ENCODE results near the gene ELOVL6. TPM values are rescaled to one million over a fixed set of nuclear protein-coding genes. Genes with fewer than 3 reads are reported as not detected.

ELOVL6 gene
- total and polyA plus RNA-seq, 9 of the 15 experiments (the other 6 are each of a cell fraction or from before 2014, with no cell fraction given) = 18.3 to 82.6 (median 46.0) TPM

GRCh38 chr4:110055158-110055768 is 143.2 kb downstream of the ELOVL6 start:
- no peak for FAIRE-seq
- ATAC-seq = peak; percentile 63; the same call in 2 of the 3 replicates
- H4K20me1 ChIP-seq (replicated peaks; ENCODE audit: control insufficient read depth, insufficient read depth, low read length) = no peaks in the 10 kb centered on the region
- POLR2A ChIA-PET = interaction anchor here (0.6 kb wide), 1 partner anchor 128 kb away, joined by 3 read pairs; no protein-coding TSS in a partner anchor
- no peak overlapping the region for H3K4me2 ChIP-seq (ENCODE audit: insufficient read depth, low read length)
- peaks cover 56% of the 10 kb centered on the region for H3K36me3 ChIP-seq (ENCODE audit: control insufficient read depth, insufficient read depth, low read length)
- in situ Hi-C loops (cut with MboI) (no loop called here), intact Hi-C loops (cut with micrococcal nuclease) (no loop called here)
- H3K9me3 ChIP-seq (replicated peaks; ENCODE audit: control insufficient read depth, insufficient read depth, low read depth, low read length) = no peaks in the 10 kb centered on the region
- H3K4me3 ChIP-seq = no peak overlapping the region
- no peaks in the 10 kb centered on the region for H3K79me2 ChIP-seq (ENCODE audit: control insufficient read depth, insufficient read depth, low read length)
- H3K4me1 ChIP-seq (replicated peaks in 1 of 2; ENCODE audit: control insufficient read depth in 2 of 2, insufficient read depth in 2 of 2, low read length in 2 of 2) = no peaks in the 10 kb centered on the region
- H3K27ac ChIP-seq (ENCODE audit: extremely low read depth, low read depth, low read length) = no peak overlapping the region
- no peak overlapping the region for H2AFZ ChIP-seq (ENCODE audit: low read depth, low read length)
- H3K27me3 ChIP-seq (ENCODE audit: control insufficient read depth in 2 of 2, insufficient read depth in 2 of 2, low read length in 2 of 2) = no peaks in the 10 kb centered on the region
- no TSS peak for BruUV-seq (replicated peaks)
- no peak overlapping the region for H3K9ac ChIP-seq (ENCODE audit: insufficient read depth in 1 of 2, low read depth in 2 of 2, low read length in 2 of 2)
- CTCF ChIA-PET (ENCODE audit: low intra/inter-chr PET ratio) = no interaction called here
- DNase-seq (ENCODE audit: extremely low read depth in 1 of 4, low spot score in 3 of 4) = no peak
- 79% methylated on average over 3 of the region's 3 CpGs for WGBS (ENCODE audit: insufficient coverage, low coverage, missing lambda C conversion rate)
- H3K9me1 ChIP-seq (ENCODE audit: control insufficient read depth, insufficient read depth, low read length) = no peaks in the 10 kb centered on the region
- TF ChIP-seq ZNF655 (CRISPR knock-in tag; IDR thresholded peaks at IDR 0.05) = no peak
- no peak for TF ChIP-seq ZNF175 (CRISPR knock-in tag; IDR thresholded peaks at IDR 0.05; ENCODE audit: low read depth)
- TF ChIP-seq SNRNP70 (optimal IDR thresholded peaks at IDR 0.05; ENCODE audit: low read depth, low read length) = no peak
- no peak for TF ChIP-seq PBX2 (CRISPR knock-in tag; IDR thresholded peaks at IDR 0.05; ENCODE audit: low read depth)
- TF ChIP-seq PBX2 (tag; conservative IDR thresholded peaks at IDR 0.05; ENCODE audit: low read depth) = peak; percentile 77
- no peak for TF ChIP-seq IRF2 (CRISPR knock-in tag; IDR thresholded peaks at IDR 0.05)
- TF ChIP-seq BACH1 (tag; IDR thresholded peaks at IDR 0.05) = peak; percentile 55; the same call in 1 of the 2 replicates
- TF ChIP-seq JUN (IDR thresholded peaks at IDR 0.05; ENCODE audit: borderline replicate concordance, low read depth, low read length) = no peak
- TF ChIP-seq JUN (CRISPR knock-in tag; IDR thresholded peaks at IDR 0.05; ENCODE audit: borderline replicate concordance) = no peak
- TF ChIP-seq UBTF (IDR thresholded peaks at IDR 0.05; ENCODE audit: borderline replicate concordance in 1 of 2, low read depth in 2 of 2, low read length in 2 of 2) = no peak
- no peak for TF ChIP-seq KAT7 (CRISPR knock-in tag; IDR thresholded peaks at IDR 0.05; ENCODE audit: borderline replicate concordance)
- TF ChIP-seq ZNF75A (CRISPR knock-in tag; IDR thresholded peaks at IDR 0.05) = no peak
- TF ChIP-seq NFE2 (IDR thresholded peaks at IDR 0.05; ENCODE audit: low read depth) = peak; percentile 19; the same call in 1 of the 2 replicates
- no peak for TF ChIP-seq ZFP30 (CRISPR knock-in tag; IDR thresholded peaks at IDR 0.05; ENCODE audit: borderline replicate concordance)
